Measurements from ENCODE around the gene KDM2B.

DNA sequence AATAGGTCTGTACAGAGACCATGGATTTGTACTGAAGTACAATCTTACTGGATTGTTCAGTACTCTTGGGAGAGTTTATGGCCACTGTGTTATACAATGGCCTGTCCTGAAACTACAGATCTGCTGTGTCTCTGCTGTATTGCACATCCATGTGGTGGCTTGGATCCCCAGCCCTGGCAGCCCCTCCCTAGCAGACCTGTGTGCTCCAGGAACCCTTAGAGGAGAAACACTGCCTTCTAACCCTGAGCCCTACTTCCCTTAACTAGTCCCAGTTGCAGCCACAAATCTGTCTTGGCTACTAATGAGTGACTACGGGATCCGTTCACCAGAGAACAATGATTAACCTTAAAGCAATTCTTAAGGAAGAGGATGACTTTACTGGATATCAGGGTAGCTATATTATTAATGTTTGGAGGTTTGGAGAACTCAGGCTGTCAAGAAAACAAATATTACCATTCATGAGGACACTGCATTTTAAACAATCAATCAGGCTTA lies 153.2 kb downstream of the KDM2B start:
- TF ChIP-seq, protein P1, sequence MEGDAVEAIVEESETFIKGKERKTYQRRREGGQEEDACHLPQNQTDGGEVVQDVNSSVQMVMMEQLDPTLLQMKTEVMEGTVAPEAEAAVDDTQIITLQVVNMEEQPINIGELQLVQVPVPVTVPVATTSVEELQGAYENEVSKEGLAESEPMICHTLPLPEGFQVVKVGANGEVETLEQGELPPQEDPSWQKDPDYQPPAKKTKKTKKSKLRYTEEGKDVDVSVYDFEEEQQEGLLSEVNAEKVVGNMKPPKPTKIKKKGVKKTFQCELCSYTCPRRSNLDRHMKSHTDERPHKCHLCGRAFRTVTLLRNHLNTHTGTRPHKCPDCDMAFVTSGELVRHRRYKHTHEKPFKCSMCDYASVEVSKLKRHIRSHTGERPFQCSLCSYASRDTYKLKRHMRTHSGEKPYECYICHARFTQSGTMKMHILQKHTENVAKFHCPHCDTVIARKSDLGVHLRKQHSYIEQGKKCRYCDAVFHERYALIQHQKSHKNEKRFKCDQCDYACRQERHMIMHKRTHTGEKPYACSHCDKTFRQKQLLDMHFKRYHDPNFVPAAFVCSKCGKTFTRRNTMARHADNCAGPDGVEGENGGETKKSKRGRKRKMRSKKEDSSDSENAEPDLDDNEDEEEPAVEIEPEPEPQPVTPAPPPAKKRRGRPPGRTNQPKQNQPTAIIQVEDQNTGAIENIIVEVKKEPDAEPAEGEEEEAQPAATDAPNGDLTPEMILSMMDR (IDR thresholded peaks at IDR 0.05): no peak
- TF ChIP-seq ZFX (IDR thresholded peaks at IDR 0.05; ENCODE audit: borderline replicate concordance): no peak

Data from 22Rv1 (cell line).